HepG2 (cell line): ENCODE data around the gene LLGL1. TPM values are rescaled to one million over a fixed set of nuclear protein-coding genes. Genes with fewer than 3 reads are reported as not detected.
A peak's percentile ranks its signal among the peaks of the same experiment; 100 is the strongest.

ENCODE experiments used
- BCL3 ChIP-seq: sonication (generic); formaldehyde crosslinking; IDR thresholded peaks from 2 replicates; pipeline ENCODE4 v1.5.1; 2020; ENCODE audit warnings: mild to moderate bottlenecking, missing genetic modification reagents, moderate library complexity
- CREM ChIP-seq, 2 experiments: sonication (generic) in 1 of 2; formaldehyde crosslinking in 1 of 2; IDR thresholded peaks; 2 replicates each; pipeline versions ENCODE4 v1.4.0 to v1.6.1; 2016 to 2020; ENCODE audit warnings: antibody characterized with exemption in 1 of 2, mild to moderate bottlenecking in 1 of 2, missing genetic modification reagents in 1 of 2
- DNMT3B ChIP-seq: conservative IDR thresholded peaks from 2 replicates; pipeline ENCODE4 v1.6.1; 2016; ENCODE audit warnings: missing biosample characterization, control low read depth
- FOXA1 ChIP-seq, 2 experiments: fragments of 450-650 bp in 1 of 2; sonication (generic) in 1 of 2; formaldehyde crosslinking in 1 of 2; IDR thresholded peaks; 2 replicates each; pipeline versions ENCODE4 v1.4.0 to v1.6.1; 2016 to 2020; ENCODE audit warnings: missing genetic modification reagents in 1 of 2
- GTF2F1 ChIP-seq: fragments of 150-350 bp; IDR thresholded peaks from 2 replicates; pipeline ENCODE4 v1.6.1; 2014; ENCODE audit warnings: low read length
- HDAC1 ChIP-seq: sonication (generic); formaldehyde crosslinking; IDR thresholded peaks from 2 replicates; pipeline ENCODE4 v1.5.1; 2020; ENCODE audit warnings: mild to moderate bottlenecking, missing genetic modification reagents
- HOXA3 ChIP-seq: sonication (generic); formaldehyde crosslinking; IDR thresholded peaks from 2 replicates; pipeline ENCODE4 v1.5.0; 2020; ENCODE audit warnings: missing genetic modification reagents
- HOXA7 ChIP-seq: sonication (generic); formaldehyde crosslinking; IDR thresholded peaks from 2 replicates; pipeline ENCODE4 v1.8.1; 2022; ENCODE audit warnings: mild to moderate bottlenecking, missing genetic modification reagents, moderate library complexity
- KDM6A ChIP-seq: IDR thresholded peaks from 2 replicates; pipeline ENCODE4 v1.6.1; 2016; ENCODE audit warnings: low read depth
- MLX ChIP-seq: IDR thresholded peaks from 2 replicates; pipeline ENCODE4 v1.6.1; 2016
- PITX1 ChIP-seq: sonication (generic); formaldehyde crosslinking; IDR thresholded peaks from 2 replicates; pipeline ENCODE4 v1.5.1; 2020; ENCODE audit warnings: mild to moderate bottlenecking, missing genetic modification reagents
- PLSCR1 ChIP-seq: sonication (generic); formaldehyde crosslinking; IDR thresholded peaks from 2 replicates; pipeline ENCODE4 v1.5.0; 2020; ENCODE audit warnings: missing genetic modification reagents, mild to moderate bottlenecking, borderline replicate concordance
- PRMT3 ChIP-seq: sonication (generic); formaldehyde crosslinking; IDR thresholded peaks from 2 replicates; pipeline ENCODE4 v1.8.1; 2022; ENCODE audit warnings: low read depth, mild to moderate bottlenecking, moderate library complexity, missing genetic modification reagents, borderline replicate concordance
- SMYD3 ChIP-seq: sonication (generic); formaldehyde crosslinking; IDR thresholded peaks from 2 replicates; pipeline ENCODE4 v1.8.1; 2023; ENCODE audit warnings: mild to moderate bottlenecking, missing genetic modification reagents
- SPEN ChIP-seq: sonication (generic); formaldehyde crosslinking; IDR thresholded peaks from 2 replicates; pipeline ENCODE4 v1.5.1; 2020; ENCODE audit warnings: low read depth, mild to moderate bottlenecking, missing genetic modification reagents
- SRSF9 ChIP-seq: fragments of 200-400 bp; formaldehyde crosslinking; IDR thresholded peaks from 2 replicates; pipeline ENCODE4 v1.6.1; 2018; ENCODE audit warnings: borderline replicate concordance, mild to moderate bottlenecking, low read depth, low read length; ENCODE audit not compliant: insufficient read depth, poor library complexity, severe bottlenecking
- SRY ChIP-seq: sonication (generic); formaldehyde crosslinking; IDR thresholded peaks from 2 replicates; pipeline ENCODE4 v1.8.0; 2022; ENCODE audit warnings: mild to moderate bottlenecking, missing genetic modification reagents
- THAP9 ChIP-seq: sonication (generic); formaldehyde crosslinking; IDR thresholded peaks from 2 replicates; pipeline ENCODE4; 2020; ENCODE audit warnings: missing genetic modification reagents, mild to moderate bottlenecking, borderline replicate concordance
- ZBTB7B ChIP-seq: sonication (generic); formaldehyde crosslinking; IDR thresholded peaks from 2 replicates; pipeline ENCODE4 v1.4.0; 2020; ENCODE audit warnings: missing genetic modification reagents
- ZEB1 ChIP-seq: IDR thresholded peaks from 2 replicates; pipeline ENCODE4 v1.6.1; 2012; ENCODE audit warnings: mild to moderate bottlenecking, low read depth, inconsistent platforms; ENCODE audit not compliant: insufficient replicate concordance
- ZNF432 ChIP-seq: sonication (generic); formaldehyde crosslinking; IDR thresholded peaks from 2 replicates; pipeline ENCODE4 v1.5.0; 2020; ENCODE audit warnings: missing genetic modification reagents, mild to moderate bottlenecking, borderline replicate concordance
- ZNF788 ChIP-seq: sonication (generic); formaldehyde crosslinking; IDR thresholded peaks from 2 replicates; pipeline ENCODE4 v1.5.0; 2020; ENCODE audit warnings: mild to moderate bottlenecking, missing genetic modification reagents, borderline replicate concordance
- ZNF83 ChIP-seq: sonication (generic); formaldehyde crosslinking; IDR thresholded peaks from 2 replicates; pipeline ENCODE4 v1.4.0; 2020; ENCODE audit warnings: missing genetic modification reagents, mild to moderate bottlenecking, borderline replicate concordance
- polyA plus RNA-seq, 8 experiments: library from polyadenylated mRNA; depleted of rRNA in 3 of 8; stranded (reverse) in 7 of 8; unstranded in 1 of 8; fragments of >200 nt; fragmentation: Illumina TruSeq in 4 of 8; extraction: Trizol in 4 of 8; gene quantifications; 2 replicates each; pipeline versions ENCODE4 v1.2.1 to v1.2.3, GENCODE V29; 2011 to 2016; ENCODE audit warnings: low read depth in 4 of 8, missing spikeins in 1 of 8, mixed read lengths in 1 of 8; ENCODE audit not compliant: insufficient read depth in 1 of 8
- total RNA-seq, 5 experiments: library from RNA; depleted of rRNA; stranded (reverse); fragments of >200 nt; fragmentation: Illumina TruSeq; extraction: Trizol; gene quantifications; 2 replicates each; pipeline ENCODE4 v1.2.3, GENCODE V29; 2016; ENCODE audit warnings: low read depth in 1 of 5

The LLGL1 gene
- total and polyA plus RNA-seq, 2 of the 13 experiments (the other 11 are each of a cell fraction or from before 2014, with no cell fraction given), result 15.0 to 15.3 TPM

GRCh38 chr17:18184143-18185031 lies 41.0 kb upstream of the LLGL1 start (continued):
- TF ChIP-seq SRY (CRISPR knock-in tag) (no peak; the same call in 1 of the 2 replicates), ZNF788 (CRISPR knock-in tag) (no peak; the same call in 1 of the 2 replicates), BCL3 (CRISPR knock-in tag) (0 out of 2 replicates have a peak, but pooled peaks have one; percentile 36), GTF2F1 (no peak), PLSCR1 (CRISPR knock-in tag) (no peak), MLX (CRISPR knock-in tag) (no peak), HOXA7 (CRISPR knock-in tag) (peak; percentile 65; the same call in 1 of the 2 replicates), SMYD3 (CRISPR knock-in tag) (no peak), ZNF83 (no peak), HDAC1 (CRISPR knock-in tag) (no peak; the same call in 1 of the 2 replicates), ZEB1 (no peak), ZBTB7B (CRISPR knock-in tag) (0 out of 2 replicates have a peak, but pooled peaks have one; percentile 19), FOXA1 (IDR thresholded peaks at IDR 0.05) (no peak), FOXA1 (CRISPR knock-in tag; IDR thresholded peaks at IDR 0.05) (0 out of 2 replicates have a peak, but pooled peaks have one; percentile 7), KDM6A (CRISPR knock-in tag) (no peak), CREM (IDR thresholded peaks at IDR 0.05) (no peak), CREM (CRISPR knock-in tag; IDR thresholded peaks at IDR 0.05) (no peak), SPEN (peak; percentile 51; the same call in 1 of the 2 replicates), PRMT3 (CRISPR knock-in tag) (0 out of 2 replicates have a peak, but pooled peaks have one; percentile 71), DNMT3B (CRISPR knock-in tag) (0 out of 2 replicates have a peak, but pooled peaks have one; percentile 57), PITX1 (0 out of 2 replicates have a peak, but pooled peaks have one; percentile 46), THAP9 (peak; percentile 40; the same call in 1 of the 2 replicates), HOXA3 (peak; percentile 49; the same call in 1 of the 2 replicates), SRSF9 (no peak), ZNF432 (CRISPR knock-in tag) (no peak)
